K562 (cell line): ENCODE results near the gene DBNDD1. TPM values are rescaled to one million over a fixed set of nuclear protein-coding genes. Genes with fewer than 3 reads are reported as not detected.

ENCODE experiments used
- BHLHE40 ChIP-seq: IDR thresholded peaks from 2 replicates; pipeline ENCODE4 v1.6.1; 2011; ENCODE audit warnings: low read length, improper control_type of control experiment
- CBX2 ChIP-seq: fragments of 200-600 bp; sonication (generic); IDR thresholded peaks from one replicate; pipeline ENCODE4 v1.6.1; 2012; ENCODE audit warnings: mild to moderate bottlenecking, low read length, inconsistent platforms; ENCODE audit not compliant: insufficient read depth, poor library complexity, severe bottlenecking
- CGGBP1 ChIP-seq: fragments of 250-450 bp; sonication (Bioruptor Pico); IDR thresholded peaks from 2 replicates; pipeline ENCODE4 v1.9.0; 2021; ENCODE audit warnings: mild to moderate bottlenecking
- CREM ChIP-seq: IDR thresholded peaks from 2 replicates; pipeline ENCODE4 v1.6.1; 2014; ENCODE audit warnings: antibody characterized with exemption, low read depth
- CTBP1 ChIP-seq: fragments of 450-650 bp; IDR thresholded peaks from 2 replicates; pipeline ENCODE4 v1.6.1; 2016; ENCODE audit warnings: borderline replicate concordance
- DIDO1 ChIP-seq: fragments of 450-650 bp; IDR thresholded peaks from 2 replicates; pipeline ENCODE4 v1.6.1; 2016; ENCODE audit warnings: low read depth, missing biosample characterization, missing genetic modification characterization
- DMBX1 ChIP-seq: fragments of 250-450 bp; sonication (Bioruptor Pico); IDR thresholded peaks from 2 replicates; pipeline ENCODE4 v1.8.0; 2022; ENCODE audit warnings: inconsistent platforms, mild to moderate bottlenecking, moderate library complexity, borderline replicate concordance
- FOXK2 ChIP-seq, 2 experiments: fragments of 450-650 bp; IDR thresholded peaks in 1 of 2; conservative IDR thresholded peaks in 1 of 2; 2 replicates each; pipeline ENCODE4 v1.6.1; 2016; ENCODE audit warnings: low read depth in 2 of 2, mild to moderate bottlenecking in 1 of 2
- HEY1 ChIP-seq: fragments of 250-450 bp; sonication (Bioruptor Pico); IDR thresholded peaks from 2 replicates; pipeline ENCODE4 v1.5.0; 2020; ENCODE audit warnings: mild to moderate bottlenecking, moderate library complexity, borderline replicate concordance
- MBD2 ChIP-seq: sonication (generic); IDR thresholded peaks from 2 replicates; pipeline ENCODE4 v1.6.1; 2016; ENCODE audit warnings: low read depth, borderline replicate concordance
- NCOA1 ChIP-seq: fragments of 450-650 bp; IDR thresholded peaks from 2 replicates; pipeline ENCODE4 v1.6.1; 2016; ENCODE audit warnings: low read depth
- PHB ChIP-seq: fragments of 250-450 bp; sonication (Bioruptor Pico); IDR thresholded peaks from 2 replicates; pipeline ENCODE4 v1.5.0; 2021
- POLR2AphosphoS5 ChIP-seq: IDR thresholded peaks from 2 replicates; pipeline ENCODE4 v1.6.1; 2011; ENCODE audit warnings: mild to moderate bottlenecking, low read depth, low read length, moderate library complexity; ENCODE audit not compliant: control insufficient read depth, insufficient read depth
- RREB1 ChIP-seq: fragments of 250-450 bp; sonication (Bioruptor Pico); IDR thresholded peaks from 2 replicates; pipeline ENCODE4 v1.4.0; 2020
- TBP ChIP-seq: optimal IDR thresholded peaks from 2 replicates; pipeline ENCODE3; 2011; ENCODE audit warnings: low read depth, low read length, improper control_type of control experiment
- TEAD1 ChIP-seq, 2 experiments: fragments of 450-650 bp in 1 of 2; sonication (generic) in 1 of 2; formaldehyde crosslinking; IDR thresholded peaks; 2 replicates each; pipeline versions ENCODE4 v1.4.0 to v1.8.0; 2020 to 2022; ENCODE audit warnings: mild to moderate bottlenecking in 2 of 2, missing genetic modification reagents in 1 of 2
- ZKSCAN8 ChIP-seq: fragments of 200-800 bp; sonication (Bioruptor generic); IDR thresholded peaks from 2 replicates; pipeline ENCODE4 v1.6.1; 2016; ENCODE audit warnings: missing genetic modification characterization, missing compliant biosample characterization
- polyA plus RNA-seq, 8 experiments: library from polyadenylated mRNA; depleted of rRNA in 4 of 8; stranded (reverse) in 5 of 8; unstranded in 3 of 8; fragments of >200 nt; fragmentation: Nextera tagmentation in 2 of 8; fragmentation: Illumina TruSeq in 1 of 8; extraction: Ambion mirVana in 2 of 8; extraction: Trizol in 1 of 8; gene quantifications; 2 replicates each; pipeline versions ENCODE4 v1.2.1 to v1.2.3, GENCODE V29; 2011 to 2014; ENCODE audit warnings: inconsistent platforms in 1 of 8, missing spikeins in 1 of 8
- total RNA-seq, 7 experiments: library from RNA; depleted of rRNA in 6 of 7; stranded (reverse); fragments of >200 nt in 6 of 7; fragmentation: Illumina TruSeq in 2 of 7; extraction: Trizol in 2 of 7; gene quantifications; 2 replicates each; pipeline versions ENCODE4 v1.2.1 to v1.2.3, GENCODE V29; 2011 to 2021; ENCODE audit warnings: low replicate concordance in 1 of 7
- TF ChIP-seq, protein P1 (sequence below): fragments of 450-650 bp; formaldehyde crosslinking; IDR thresholded peaks from 2 replicates; pipeline ENCODE4 v1.4.0; 2022; ENCODE audit warnings: missing genetic modification characterization

Gene DBNDD1
- total and polyA plus RNA-seq, 9 of the 15 experiments (the other 6 are each of a cell fraction or from before 2014, with no cell fraction given) = 0.55 to 13.0 (median 5.8) TPM

- TF ChIP-seq, protein P1, sequence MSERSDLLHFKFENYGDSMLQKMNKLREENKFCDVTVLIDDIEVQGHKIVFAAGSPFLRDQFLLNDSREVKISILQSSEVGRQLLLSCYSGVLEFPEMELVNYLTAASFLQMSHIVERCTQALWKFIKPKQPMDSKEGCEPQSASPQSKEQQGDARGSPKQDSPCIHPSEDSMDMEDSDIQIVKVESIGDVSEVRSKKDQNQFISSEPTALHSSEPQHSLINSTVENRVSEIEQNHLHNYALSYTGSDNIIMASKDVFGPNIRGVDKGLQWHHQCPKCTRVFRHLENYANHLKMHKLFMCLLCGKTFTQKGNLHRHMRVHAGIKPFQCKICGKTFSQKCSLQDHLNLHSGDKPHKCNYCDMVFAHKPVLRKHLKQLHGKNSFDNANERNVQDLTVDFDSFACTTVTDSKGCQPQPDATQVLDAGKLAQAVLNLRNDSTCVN (CRISPR knock-in tag) = no peak
- TF ChIP-seq DMBX1 (CRISPR knock-in tag) (no peak), ZKSCAN8 (CRISPR knock-in tag) (no peak), CTBP1 (peak; percentile 99), TBP (peak; percentile 82), BHLHE40 (no peak), DIDO1 (no peak; the same call in 1 of the 2 replicates), FOXK2 (conservative IDR thresholded peaks at IDR 0.05 in 1 of 2, IDR thresholded peaks at IDR 0.05 in 1 of 2; ENCODE audit: low read depth in 2 of 2) (peak in 1 of 2 experiments; percentile 21; a peak in 1 of 4 replicates), HEY1 (no peak), POLR2AphosphoS5 (peak; percentile 76), TEAD1 (CRISPR knock-in tag; IDR thresholded peaks at IDR 0.05) (peak in 1 of 2 experiments; percentile 43; a peak in 1 of 4 replicates), NCOA1 (no peak), CREM (peak; percentile 99), CGGBP1 (no peak), RREB1 (no peak; the same call in 1 of the 2 replicates), MBD2 (no peak; the same call in 1 of the 2 replicates), CBX2 (no peak), PHB (CRISPR knock-in tag) (peak; percentile 13; the same call in 1 of the 2 replicates)
Measured at GRCh38 chr16:89972244-89973234, 46.7 kb downstream of the DBNDD1 start (continued).
